ENCODE data around the gene ZNF410. TPM values are rescaled to one million over a fixed set of nuclear protein-coding genes. Genes with fewer than 3 reads are reported as not detected.

ZNF410 gene
- total RNA-seq, 4 donors from 2014 or later: 36.5 to 67.6 (median 41.6) TPM

GRCh38 chr14:73944432-73945158 lies 57.9 kb downstream of the ZNF410 start:
- peaks cover 9 to 67% (median 47%) of the 10 kb centered on the region in 4 donors for H3K36me3 ChIP-seq
- no peaks in the 10 kb centered on the region for H3K27me3 ChIP-seq
- H3K27ac ChIP-seq (replicated peaks in 1 of 4): no peak overlapping the region
- H3K9me3 ChIP-seq: no peaks in the 10 kb centered on the region
- no peak for DNase-seq (ENCODE audit: extremely low spot score)
- H3K4me1 ChIP-seq: peaks cover 5 to 25% (median 10%) of the 10 kb centered on the region in 4 donors
- no peak overlapping the region for H3K4me3 ChIP-seq
- 85% methylated on average over 16 of the region's 17 CpGs for WGBS
- TF ChIP-seq CTCF (IDR thresholded peaks at IDR 0.05) (no peak), EP300 (IDR thresholded peaks at IDR 0.05) (no peak), POLR2A (IDR thresholded peaks at IDR 0.05; ENCODE audit: low read depth) (no peak), POLR2AphosphoS5 (IDR thresholded peaks at IDR 0.05) (no peak)
- intact Hi-C loops (cut with DNase I): no loop called here

- H3K36me3 ChIP-seq: peaks cover 9 to 64% (median 42%) of the 10 kb centered on the region in 4 donors
- no peak for TF ChIP-seq POLR2A (IDR thresholded peaks at IDR 0.05; ENCODE audit: low read depth)
- TF ChIP-seq POLR2AphosphoS5 (IDR thresholded peaks at IDR 0.05): no peak
- TF ChIP-seq CTCF (IDR thresholded peaks at IDR 0.05): no peak
- TF ChIP-seq EP300 (IDR thresholded peaks at IDR 0.05): no peak
- no peaks in the 10 kb centered on the region for H3K9me3 ChIP-seq
- no peak for DNase-seq (ENCODE audit: extremely low spot score)
- intact Hi-C loops (cut with DNase I): no loop called here
- 78% methylated on average over 4 of the region's 4 CpGs for WGBS
- peaks cover 5 to 25% (median 10%) of the 10 kb centered on the region in 4 donors for H3K4me1 ChIP-seq
- no peak overlapping the region for H3K27ac ChIP-seq (replicated peaks in 1 of 4)
- no peak overlapping the region for H3K4me3 ChIP-seq
- H3K27me3 ChIP-seq: no peaks in the 10 kb centered on the region
Observed at GRCh38 chr14:73945159-73945670, 58.6 kb downstream of the ZNF410 start.

- Histone ChIP-seq H3K36me3 (peaks cover 15 to 36% (median 31%) of the 10 kb centered on the region in 4 donors), H3K4me1 (peaks cover 15 to 31% (median 24%) of the 10 kb centered on the region in 4 donors), H3K4me3 (peak within 1 kb of the TSS; percentile 89 to 98 (median 96)), H3K27ac (replicated peaks in 1 of 4) (peak within 1 kb of the TSS; percentile 90 to 98 (median 96)), H3K27me3 (no peaks in the 10 kb centered on the region), H3K9me3 (no peaks in the 10 kb centered on the region)
- peak in 1 of 3 experiments; percentile 12 for TF ChIP-seq CTCF (IDR thresholded peaks at IDR 0.05)
- TF ChIP-seq EP300 (IDR thresholded peaks at IDR 0.05): no peak
- peak; percentile 91 to 92 for TF ChIP-seq POLR2AphosphoS5 (IDR thresholded peaks at IDR 0.05)
- no peak for TF ChIP-seq POLR2A (IDR thresholded peaks at IDR 0.05; ENCODE audit: low read depth)
- peak; percentile 98 for DNase-seq (ENCODE audit: extremely low spot score)
- intact Hi-C loops (cut with DNase I): loop anchor here (5.0 kb wide), 1 partner anchor 67 kb away; the partner anchor contains the start of genes BBOF1 and ENTPD5
- under 1% methylated on average over 41 of the region's 70 CpGs for WGBS
Observed at GRCh38 chr14:73949752-73950734, 63.4 kb downstream of the ZNF410 start, which contains the start of the genes COQ6 and FAM161B. COQ6 (plus strand) TSS chr14:73950302; CDS start chr14:73950333, 31 bp downstream. FAM161B (minus strand) TSS chr14:73950094; CDS start chr14:73950026, 68 bp downstream.

- Histone ChIP-seq H3K27me3 (no peaks in the 10 kb centered on the region), H3K27ac (replicated peaks in 1 of 4) (no peak overlapping the region), H3K9me3 (no peaks in the 10 kb centered on the region), H3K4me3 (no peak overlapping the region), H3K4me1 (peaks cover 15 to 30% (median 22%) of the 10 kb centered on the region in 4 donors), H3K36me3 (peaks cover 43 to 56% (median 56%) of the 10 kb centered on the region in 4 donors)
- DNase-seq (ENCODE audit: extremely low spot score): no peak
- TF ChIP-seq POLR2AphosphoS5 (IDR thresholded peaks at IDR 0.05) (no peak), CTCF (IDR thresholded peaks at IDR 0.05) (no peak), EP300 (IDR thresholded peaks at IDR 0.05) (no peak), POLR2A (IDR thresholded peaks at IDR 0.05; ENCODE audit: low read depth) (no peak)
- intact Hi-C loops (cut with DNase I): loop anchor here (5.0 kb wide), 1 partner anchor 64 kb away; the partner anchor contains the start of genes BBOF1 and ENTPD5
- WGBS: 86% methylated on average over 1 of the region's 1 CpG
Observed at GRCh38 chr14:73953731-73954130, 67.1 kb downstream of the ZNF410 start.

Measured in esophagus muscularis mucosa (tissue), 4 donors.